SJCRH30 (cell line): ENCODE results near the gene UBXN6. TPM values are rescaled to one million over a fixed set of nuclear protein-coding genes. Genes with fewer than 3 reads are reported as not detected.

ENCODE experiments used
- DNase-seq, 2 experiments: peaks; one replicate each; pipeline ENCODE4 v3.0.0-alpha.2; 2015 to 2020
- H3K27ac ChIP-seq: fragments of 250-450 bp; sonication (Bioruptor Pico); 2 replicates; pipeline ENCODE4 v1.5.1; 2020; ENCODE audit warnings: mild to moderate bottlenecking, moderate library complexity
- H3K27me3 ChIP-seq: fragments of 250-450 bp; sonication (Bioruptor Pico); 2 replicates; pipeline ENCODE4 v1.5.1; 2020; ENCODE audit warnings: mild to moderate bottlenecking, moderate library complexity
- H3K36me3 ChIP-seq: fragments of 250-450 bp; sonication (Bioruptor Pico); 2 replicates; pipeline ENCODE4 v1.5.1; 2020; ENCODE audit warnings: mild to moderate bottlenecking, moderate library complexity
- H3K4me1 ChIP-seq: fragments of 250-450 bp; sonication (Bioruptor Pico); 2 replicates; pipeline ENCODE4 v1.5.1; 2020; ENCODE audit warnings: mild to moderate bottlenecking, moderate library complexity
- H3K4me3 ChIP-seq: fragments of 250-450 bp; sonication (Bioruptor Pico); 2 replicates; pipeline ENCODE4 v1.5.1; 2020; ENCODE audit warnings: mild to moderate bottlenecking, moderate library complexity
- H3K9me3 ChIP-seq: fragments of 250-450 bp; sonication (Bioruptor Pico); replicated peaks from 2 replicates; pipeline ENCODE4 v1.5.1; 2020; ENCODE audit warnings: mild to moderate bottlenecking, moderate library complexity
- total RNA-seq: library from RNA; depleted of rRNA; stranded (reverse); fragments of >200 nt; shearing (Covaris generic); gene quantifications from 2 replicates; pipeline ENCODE4 v1.2.3, GENCODE V29; 2014

Gene UBXN6
- total RNA-seq, 1 experiment from 2014 or later, result 37.9 TPM

DNA sequence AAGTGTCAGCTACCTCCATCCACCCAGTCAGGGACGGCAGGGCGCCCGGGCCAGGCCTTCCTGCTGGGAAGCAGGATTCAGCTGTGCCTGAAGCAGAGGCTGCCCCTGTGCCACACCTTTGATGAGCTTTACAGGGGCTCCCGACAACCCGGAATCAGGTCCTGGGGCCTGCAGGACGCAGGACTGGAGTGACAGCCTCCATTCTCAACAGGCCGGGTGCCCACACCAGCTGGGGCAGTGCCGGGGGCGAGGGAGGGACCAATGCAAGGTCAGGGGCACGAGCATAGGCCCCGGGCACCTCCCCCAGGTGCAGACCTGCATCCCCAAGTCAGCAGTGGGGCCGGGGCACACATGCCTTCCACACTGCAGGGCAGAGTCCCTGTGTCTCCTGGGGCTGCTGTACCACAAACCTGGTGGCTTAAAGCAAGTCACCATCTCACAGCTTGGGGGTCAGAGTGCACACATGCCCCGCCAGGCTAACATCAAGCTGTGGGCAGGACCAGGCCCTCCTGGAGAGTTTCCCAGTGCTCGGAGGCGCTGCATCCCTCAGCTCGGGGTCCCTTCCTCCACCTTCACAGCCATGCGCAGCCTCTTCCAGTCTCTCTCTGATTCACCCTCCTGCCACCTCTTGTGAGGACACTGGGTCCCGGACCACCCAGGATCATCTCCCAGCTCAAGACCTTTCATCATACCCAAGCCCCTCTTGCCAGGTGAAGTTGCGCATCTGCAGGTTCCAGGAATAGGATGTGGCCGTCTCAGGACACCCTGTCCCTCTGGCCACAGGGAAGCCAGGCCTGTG is 13.4 kb downstream of the UBXN6 start:
- Histone ChIP-seq H3K36me3 (peaks cover 36% of the 10 kb centered on the region), H3K27ac (no peak overlapping the region), H3K27me3 (no peaks in the 10 kb centered on the region), H3K4me1 (peaks cover 5% of the 10 kb centered on the region; the same call in 1 of the 2 replicates), H3K4me3 (no peak overlapping the region), H3K9me3 (no peaks in the 10 kb centered on the region)
- DNase-seq, result no peak

DNA sequence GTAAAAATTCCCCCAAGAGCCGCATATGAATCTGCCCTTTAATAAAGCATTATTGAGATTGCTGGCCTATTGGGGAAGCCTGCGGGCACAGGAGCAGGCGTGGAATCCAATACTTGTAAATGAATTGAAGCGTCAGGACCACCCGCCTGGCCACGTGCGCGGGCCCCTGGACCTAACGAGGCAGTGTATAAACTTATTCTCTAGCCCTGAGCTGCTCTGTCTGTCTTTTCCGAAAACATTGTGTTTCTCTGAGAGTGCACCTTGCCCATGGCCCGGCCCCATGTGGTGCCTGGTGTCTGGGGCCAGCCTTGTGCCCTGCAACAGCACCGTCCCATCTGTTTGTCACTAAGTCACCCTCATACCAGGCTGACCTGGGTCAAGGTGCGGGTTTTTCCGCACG is 14.4 kb downstream of the UBXN6 start:
- no peak for DNase-seq
- H3K36me3 ChIP-seq, result peaks cover 36% of the 10 kb centered on the region
- no peak overlapping the region for H3K4me3 ChIP-seq
- no peaks in the 10 kb centered on the region for H3K27me3 ChIP-seq
- no peak overlapping the region for H3K27ac ChIP-seq
- H3K9me3 ChIP-seq, result no peaks in the 10 kb centered on the region
- peaks cover 5% of the 10 kb centered on the region; the same call in 1 of the 2 replicates for H3K4me1 ChIP-seq

DNA sequence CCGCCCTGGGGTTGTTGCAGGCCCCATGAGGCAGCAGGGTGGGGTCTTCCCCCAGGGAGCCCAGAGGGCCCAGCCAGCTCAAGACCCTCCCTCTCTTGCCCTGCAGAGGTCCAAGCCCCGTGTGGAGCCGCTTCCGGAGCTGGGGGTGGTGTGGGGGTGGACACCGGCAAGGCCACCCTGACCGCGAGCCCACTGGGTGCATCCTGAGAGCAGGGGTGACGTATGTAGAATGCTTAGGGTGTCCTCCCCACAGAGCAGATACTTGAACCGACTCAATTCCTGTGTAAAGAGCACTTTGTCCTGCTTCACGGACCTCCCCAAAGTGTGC is 14.8 kb downstream of the UBXN6 start:
- H3K36me3 ChIP-seq, result peaks cover 36% of the 10 kb centered on the region
- H3K4me3 ChIP-seq, result no peak overlapping the region

DNA sequence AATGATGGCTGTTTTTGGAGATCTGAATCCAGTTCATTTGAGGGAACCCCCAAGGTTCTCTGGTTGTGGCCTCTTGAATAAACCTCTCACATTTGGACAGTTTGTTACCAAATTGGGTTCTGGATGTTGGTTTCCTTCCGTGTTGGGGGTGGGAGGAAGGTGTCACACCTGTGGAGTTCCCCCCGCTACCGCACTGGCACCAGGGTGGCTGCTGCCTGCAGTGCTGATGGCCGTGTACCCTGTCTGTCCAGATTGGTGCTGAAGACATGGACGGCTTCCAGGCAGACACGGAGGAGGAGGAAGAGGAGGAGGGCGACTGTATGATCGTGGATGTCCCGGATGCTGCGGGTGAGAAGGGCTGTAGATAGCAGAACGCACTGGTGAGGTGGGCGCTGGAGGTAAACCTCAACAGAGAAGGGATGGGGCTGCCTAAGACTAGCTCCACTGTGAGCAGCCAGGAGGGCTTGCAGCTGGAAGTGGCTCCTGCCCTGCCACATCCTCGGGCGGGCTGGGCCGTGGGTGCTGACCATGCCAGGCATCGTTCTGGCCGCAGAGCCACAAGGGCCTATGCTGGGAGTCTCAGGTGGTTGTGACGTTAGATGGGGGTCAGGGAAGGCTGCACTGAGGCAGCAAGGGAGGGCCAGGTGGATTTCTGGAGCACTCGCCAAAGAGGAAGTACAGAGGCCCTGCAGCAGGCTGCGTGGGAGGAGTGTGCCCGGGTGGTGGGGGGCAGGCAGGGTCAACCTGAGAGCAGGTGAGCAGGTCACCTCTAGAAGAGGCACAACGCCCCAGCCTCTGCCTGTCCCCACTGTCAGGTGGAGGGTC is 15.4 kb downstream of the UBXN6 start:
- Histone ChIP-seq H3K9me3 (no peaks in the 10 kb centered on the region), H3K27ac (no peak overlapping the region), H3K4me1 (peaks cover 5% of the 10 kb centered on the region; the same call in 1 of the 2 replicates), H3K4me3 (no peak overlapping the region), H3K27me3 (no peaks in the 10 kb centered on the region), H3K36me3 (peaks cover 35% of the 10 kb centered on the region)
- no peak for DNase-seq

More for the DNA sequence above, 14.8 kb downstream of the UBXN6 start:
- Histone ChIP-seq H3K27ac (no peak overlapping the region), H3K9me3 (no peaks in the 10 kb centered on the region), H3K27me3 (no peaks in the 10 kb centered on the region), H3K4me1 (peaks cover 5% of the 10 kb centered on the region; the same call in 1 of the 2 replicates)
- DNase-seq, result no peak

DNA sequence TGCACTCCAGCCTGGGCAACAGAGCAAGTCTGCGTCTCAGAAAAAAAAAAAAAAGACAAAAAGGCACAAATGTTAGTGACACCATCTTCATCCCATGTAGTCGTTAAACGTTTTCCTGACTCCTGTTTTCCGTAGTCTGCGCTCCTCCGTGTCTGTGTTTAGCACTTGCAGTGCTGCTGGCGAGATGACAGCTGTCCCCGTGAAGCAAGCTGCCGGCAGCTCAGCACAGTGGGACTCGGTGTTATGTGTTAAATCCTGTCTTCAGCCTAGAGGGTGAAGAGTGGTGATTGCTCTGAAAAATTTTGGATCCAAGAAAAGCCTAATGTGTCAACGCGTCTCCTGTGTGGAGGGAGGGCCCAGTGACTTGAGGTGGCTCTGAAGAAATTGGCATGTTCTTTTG is 18.4 kb downstream of the UBXN6 start:
- Histone ChIP-seq H3K4me1 (no peaks in the 10 kb centered on the region), H3K27ac (no peak overlapping the region), H3K9me3 (no peaks in the 10 kb centered on the region), H3K27me3 (no peaks in the 10 kb centered on the region), H3K36me3 (peaks cover 26% of the 10 kb centered on the region), H3K4me3 (no peak overlapping the region)
- no peak for DNase-seq

DNA sequence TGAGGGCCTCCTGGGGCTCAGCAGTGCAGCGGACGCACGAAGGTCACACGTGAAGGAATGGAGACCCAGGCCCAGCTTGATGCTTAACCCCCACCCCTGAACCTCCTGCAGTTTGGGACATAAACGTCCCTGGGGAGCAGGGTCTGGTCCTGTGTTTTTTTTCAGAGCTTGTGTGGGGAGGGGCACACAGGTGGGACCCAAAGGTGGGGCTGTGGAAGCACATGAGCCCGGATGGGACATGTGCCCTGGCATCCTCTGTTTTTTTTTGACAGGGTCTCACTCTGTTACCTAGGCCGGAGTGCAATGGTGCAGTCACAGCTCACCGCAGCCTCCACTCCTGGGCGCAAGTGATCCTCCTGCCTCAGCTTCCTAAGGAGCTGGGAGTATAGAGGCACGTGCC is 20.5 kb downstream of the UBXN6 start:
- Histone ChIP-seq H3K36me3 (peaks cover 40% of the 10 kb centered on the region), H3K9me3 (no peaks in the 10 kb centered on the region), H3K4me3 (no peak overlapping the region), H3K4me1 (no peaks in the 10 kb centered on the region), H3K27ac (no peak overlapping the region), H3K27me3 (no peaks in the 10 kb centered on the region)
- DNase-seq, result no peak

DNA sequence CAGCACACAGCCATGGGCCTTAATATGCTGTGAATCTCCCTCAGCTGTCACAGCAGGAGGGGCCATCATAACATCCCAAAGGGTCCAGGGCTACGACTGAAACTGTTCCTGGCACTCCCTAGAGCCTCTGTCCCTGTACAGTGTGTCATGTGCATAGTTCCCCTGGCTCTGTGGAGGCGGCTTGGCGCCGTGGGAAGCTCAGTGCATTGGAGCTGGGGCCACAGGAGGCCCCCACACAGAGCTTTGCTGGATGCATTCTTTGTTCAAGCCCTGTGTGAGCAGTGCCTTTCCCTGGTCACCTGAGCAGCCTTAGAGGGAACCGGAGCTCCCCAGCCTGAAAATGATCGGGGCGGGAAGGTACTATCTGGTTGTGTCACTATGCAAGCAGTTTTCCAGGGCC is 21.4 kb downstream of the UBXN6 start:
- Histone ChIP-seq H3K27me3 (no peaks in the 10 kb centered on the region), H3K4me3 (no peak overlapping the region), H3K9me3 (no peaks in the 10 kb centered on the region), H3K36me3 (peaks cover 49% of the 10 kb centered on the region), H3K27ac (no peak overlapping the region), H3K4me1 (no peaks in the 10 kb centered on the region)
- no peak for DNase-seq

DNA sequence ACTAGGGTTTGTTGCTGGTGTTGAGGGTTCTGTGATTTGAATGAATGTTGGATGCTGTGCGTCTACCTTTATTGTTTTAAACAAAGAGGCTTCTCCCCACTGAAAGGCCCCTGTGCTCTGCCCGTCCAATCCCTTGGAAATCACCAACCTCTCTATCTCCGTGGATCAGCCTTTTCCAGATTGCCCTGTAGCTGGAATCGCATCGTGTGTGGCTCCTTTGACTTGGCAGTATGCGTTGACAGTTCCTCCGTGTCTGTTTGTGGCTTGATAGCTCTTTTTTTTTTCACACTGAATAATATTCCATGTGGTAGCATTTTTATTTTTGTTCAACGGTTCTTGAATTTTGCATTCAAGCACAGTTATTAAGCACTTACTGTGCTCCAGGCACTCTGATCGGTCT is 23.2 kb downstream of the UBXN6 start:
- Histone ChIP-seq H3K36me3 (peaks cover 62% of the 10 kb centered on the region), H3K4me1 (no peaks in the 10 kb centered on the region), H3K4me3 (no peak overlapping the region), H3K27me3 (no peaks in the 10 kb centered on the region), H3K9me3 (no peaks in the 10 kb centered on the region), H3K27ac (no peak overlapping the region)
- no peak for DNase-seq

DNA sequence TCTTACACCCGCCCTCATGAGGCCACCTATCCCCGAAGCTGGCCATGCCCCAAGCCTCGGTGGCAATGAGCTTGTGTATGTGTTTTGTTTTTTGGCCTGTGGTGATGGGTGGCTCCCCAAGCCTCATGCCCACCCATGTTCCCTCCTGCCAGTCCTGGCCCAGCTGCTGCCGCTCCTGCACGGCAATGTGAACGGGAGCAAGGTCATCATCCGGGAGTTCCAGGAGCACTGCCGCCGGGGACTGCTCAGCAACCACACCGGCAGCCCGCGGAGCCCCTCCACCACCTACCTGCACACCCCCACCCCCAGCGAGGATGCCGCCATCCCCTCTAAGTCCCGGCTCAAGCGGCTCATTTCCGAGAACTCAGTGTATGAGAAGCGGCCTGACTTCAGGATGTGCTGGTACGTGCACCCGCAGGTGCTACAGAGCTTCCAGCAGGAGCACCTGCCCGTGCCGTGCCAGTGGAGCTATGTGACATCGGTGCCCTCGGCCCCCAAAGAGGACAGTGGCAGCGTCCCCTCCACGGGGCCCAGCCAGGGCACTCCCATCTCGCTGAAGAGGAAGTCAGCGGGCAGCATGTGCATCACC is 24.6 kb downstream of the UBXN6 start:
- no peak for DNase-seq
- Histone ChIP-seq H3K4me3 (no peak overlapping the region), H3K36me3 (peaks cover 68% of the 10 kb centered on the region), H3K4me1 (no peaks in the 10 kb centered on the region), H3K27me3 (no peaks in the 10 kb centered on the region), H3K9me3 (no peaks in the 10 kb centered on the region), H3K27ac (no peak overlapping the region)

DNA sequence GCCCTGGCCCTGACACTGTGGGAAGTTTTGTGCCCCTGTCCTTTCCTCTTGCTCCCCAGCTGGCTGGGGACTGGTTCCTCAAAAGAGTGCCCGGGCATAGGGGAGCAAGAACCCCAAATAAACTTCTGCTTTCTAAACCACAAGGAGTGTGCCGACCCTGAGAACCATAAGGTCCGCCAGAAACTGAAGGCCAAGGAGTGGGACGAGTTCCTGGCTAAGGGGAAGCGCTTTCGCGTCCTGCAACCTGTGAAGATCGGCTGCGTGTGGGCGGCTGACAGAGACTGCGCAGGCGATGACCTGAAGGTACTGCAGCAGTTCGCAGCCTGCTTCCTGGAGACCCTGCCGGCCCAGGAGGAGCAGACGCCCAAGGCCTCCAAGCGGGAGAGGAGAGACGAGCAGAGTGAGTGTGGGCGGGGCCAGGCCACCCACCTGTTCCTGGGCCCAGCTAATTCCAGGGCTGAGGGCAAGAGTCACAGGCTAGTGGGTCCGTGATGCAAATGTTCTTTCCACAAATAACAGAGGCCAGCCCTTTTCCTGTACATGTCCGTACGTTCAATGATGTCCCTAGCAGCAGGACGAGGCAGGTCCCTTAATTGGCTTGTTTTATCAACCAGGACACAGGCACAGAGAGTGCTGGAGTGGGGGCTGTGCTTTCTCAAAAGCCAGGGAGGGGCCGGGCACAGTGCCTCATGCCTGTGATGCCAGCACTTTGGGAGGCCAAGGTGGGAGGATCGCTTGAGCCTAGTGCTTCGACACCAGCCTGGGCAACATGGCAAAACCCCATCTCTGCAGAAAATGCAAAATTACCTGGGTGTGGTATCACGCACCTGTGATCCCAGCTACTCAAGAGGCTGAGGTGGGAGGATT is 25.6 kb downstream of the UBXN6 start:
- DNase-seq, result no peak
- Histone ChIP-seq H3K27ac (no peak overlapping the region), H3K36me3 (peaks cover 64% of the 10 kb centered on the region)

DNA sequence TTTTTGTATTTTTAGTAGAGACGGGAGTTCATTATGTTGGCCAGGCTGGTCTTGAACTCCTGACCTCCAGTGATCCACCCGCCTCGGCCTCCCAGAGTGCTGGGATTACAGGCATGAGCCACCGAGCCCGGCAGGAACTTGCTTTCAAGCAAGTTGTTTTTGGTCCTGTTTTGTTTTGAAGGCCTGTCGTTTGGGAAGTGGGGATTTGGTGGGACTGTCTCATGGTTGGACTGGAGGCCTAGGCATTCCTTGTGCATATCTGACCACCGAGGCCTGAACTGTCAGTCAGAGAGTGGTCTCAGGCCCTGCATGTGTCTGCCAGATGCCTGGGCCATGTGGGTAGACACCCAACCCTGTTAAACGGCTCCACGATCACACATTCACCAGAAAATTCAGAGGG is 26.3 kb downstream of the UBXN6 start:
- no peak for DNase-seq
- H3K4me1 ChIP-seq, result no peaks in the 10 kb centered on the region
- H3K36me3 ChIP-seq, result peaks cover 69% of the 10 kb centered on the region
- no peak overlapping the region for H3K27ac ChIP-seq
- H3K4me3 ChIP-seq, result no peak overlapping the region
- no peaks in the 10 kb centered on the region for H3K9me3 ChIP-seq
- H3K27me3 ChIP-seq, result no peaks in the 10 kb centered on the region

More for the DNA sequence above, 25.6 kb downstream of the UBXN6 start:
- Histone ChIP-seq H3K4me3 (no peak overlapping the region), H3K27me3 (no peaks in the 10 kb centered on the region), H3K4me1 (no peaks in the 10 kb centered on the region), H3K9me3 (no peaks in the 10 kb centered on the region)

DNA sequence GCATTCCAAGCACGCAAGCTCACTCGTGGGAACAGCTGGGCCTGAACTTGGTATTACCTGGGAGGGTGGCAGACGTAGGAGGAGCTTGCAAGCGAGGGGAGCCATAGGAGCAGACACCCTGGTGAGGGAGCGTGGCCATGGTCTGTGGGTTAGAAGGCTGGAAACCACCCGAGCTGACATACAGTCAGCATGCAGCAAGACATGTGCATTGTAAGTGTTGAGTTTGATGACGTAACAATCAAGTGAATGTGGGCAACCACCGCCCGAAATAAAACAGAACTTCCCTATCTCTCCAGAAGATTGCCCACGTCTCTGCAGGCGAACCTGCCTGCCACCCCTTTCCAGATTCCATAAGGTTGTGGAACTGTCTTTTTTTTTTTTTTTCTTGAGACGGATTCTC is 26.8 kb downstream of the UBXN6 start:
- Histone ChIP-seq H3K27ac (no peak overlapping the region), H3K4me3 (no peak overlapping the region), H3K27me3 (no peaks in the 10 kb centered on the region), H3K9me3 (no peaks in the 10 kb centered on the region), H3K4me1 (no peaks in the 10 kb centered on the region), H3K36me3 (peaks cover 71% of the 10 kb centered on the region)
- DNase-seq, result no peak

DNA sequence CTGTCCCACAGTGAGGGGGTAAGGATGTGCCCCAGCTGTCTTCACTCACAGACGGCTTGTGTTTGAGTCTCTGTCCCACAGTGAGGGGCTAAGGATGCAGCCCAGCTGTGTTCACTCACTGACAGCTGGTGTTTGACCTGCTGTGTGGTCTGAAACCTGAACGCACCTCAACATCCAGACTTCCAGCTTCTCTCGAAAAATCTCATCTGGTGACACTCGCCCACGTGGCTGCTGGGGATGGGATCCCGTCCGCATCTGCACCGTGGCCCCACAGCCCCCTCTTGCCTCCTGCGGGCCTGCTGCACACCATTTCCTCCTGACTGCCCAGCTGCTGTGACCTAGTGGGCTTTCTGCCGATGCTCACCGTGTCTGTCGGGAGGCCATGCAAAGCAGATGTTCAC is 27.8 kb downstream of the UBXN6 start:
- Histone ChIP-seq H3K36me3 (peaks cover 73% of the 10 kb centered on the region), H3K9me3 (no peaks in the 10 kb centered on the region), H3K4me3 (no peak overlapping the region), H3K27me3 (no peaks in the 10 kb centered on the region), H3K4me1 (no peaks in the 10 kb centered on the region), H3K27ac (no peak overlapping the region)
- DNase-seq, result no peak

DNA sequence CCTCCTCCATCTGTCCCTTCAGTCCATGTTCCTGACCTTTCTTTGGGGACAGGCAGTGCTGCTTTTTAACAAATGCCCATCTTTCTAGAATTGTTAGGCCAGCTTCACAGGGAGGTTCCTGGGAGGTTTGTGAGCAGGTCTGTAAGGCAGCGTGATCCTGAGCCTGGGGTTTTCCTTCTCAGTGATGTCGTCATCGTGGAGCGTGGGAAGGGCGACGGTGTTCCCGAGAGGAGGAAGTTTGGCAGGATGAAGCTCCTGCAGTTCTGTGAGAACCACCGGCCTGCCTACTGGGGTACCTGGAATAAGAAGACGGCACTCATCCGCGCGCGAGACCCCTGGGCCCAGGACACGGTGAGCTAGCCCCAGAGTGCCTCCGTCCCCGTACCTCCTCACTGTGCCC is 28.3 kb downstream of the UBXN6 start:
- Histone ChIP-seq H3K4me1 (no peaks in the 10 kb centered on the region), H3K9me3 (no peaks in the 10 kb centered on the region), H3K4me3 (no peak overlapping the region), H3K27ac (no peak overlapping the region), H3K27me3 (no peaks in the 10 kb centered on the region), H3K36me3 (peaks cover 75% of the 10 kb centered on the region)
- DNase-seq, result no peak
